K562 (cell line): Measurements from ENCODE around the gene TSHZ1. TPM values are rescaled to one million over a fixed set of nuclear protein-coding genes. Genes with fewer than 3 reads are reported as not detected.

Experiments used
- ATAC-seq: fragments of 200-7000 bp; cut with Tn5 transposase; 3 replicates; pipeline ENCODE4 v1.9.1; 2020; ENCODE audit warnings: moderate library complexity
- BruUV-seq: library from RNA; stranded (reverse); fragments of 400-500 nt; replicated peaks from 2 replicates; lab custom pipeline; 2021; lab: Mats Ljungman, UMichigan
- CTCF ChIA-PET: fragments of 300-600 bp; formaldehyde crosslinking; extraction: SDS; loops from one replicate; lab custom pipeline; 2021; ENCODE audit warnings: low intra/inter-chr PET ratio; lab: Yijun Ruan, JAX
- POLR2A ChIA-PET: fragments of 300-600, 350-650 bp; sonication (Branson Sonifier 250); formaldehyde crosslinking; extraction: SDS; loops from one replicate; lab custom pipeline; 2021; ENCODE audit warnings: antibody characterized with exemption, inconsistent platforms; lab: Yijun Ruan, JAX
- DNase-seq, 4 experiments: peaks; one replicate each; pipeline versions ENCODE4 v3.0.0 to v3.0.0-alpha.2; 2011 to 2018; ENCODE audit warnings: low spot score in 3 of 4, mixed read lengths in 3 of 4; ENCODE audit errors: extremely low read depth in 1 of 4
- FAIRE-seq: peaks from 2 replicates; lab custom pipeline; 2011; peaks lifted over from hg19 to GRCh38; lab: Jason Lieb, UNC
- H2AFZ ChIP-seq: 2 replicates; pipeline ENCODE4 v1.6.0; 2011; ENCODE audit warnings: low read depth, low read length, control low read depth, inconsistent platforms
- H3K27ac ChIP-seq: fragments of 200-600 bp; 3 replicates; pipeline ENCODE4 v1.8.0; 2011; ENCODE audit warnings: low read depth, mild to moderate bottlenecking, control low read depth, inconsistent platforms, low read length, moderate library complexity, mixed read lengths; ENCODE audit errors: extremely low read depth
- H3K27me3 ChIP-seq, 2 experiments: fragments of 300-600 bp in 1 of 2; 2 replicates in 1 of 2; 3 replicates in 1 of 2; pipeline versions ENCODE4 v1.6.0 to v1.8.0; 2011; ENCODE audit warnings: inconsistent platforms in 2 of 2, low read length in 2 of 2, mild to moderate bottlenecking in 1 of 2, mixed read lengths in 1 of 2, moderate library complexity in 1 of 2; ENCODE audit not compliant: control insufficient read depth in 2 of 2, insufficient read depth in 2 of 2
- H3K36me3 ChIP-seq: fragments of 300-600 bp; 3 replicates; pipeline ENCODE4 v1.8.0; 2011; ENCODE audit warnings: mild to moderate bottlenecking, low read length, inconsistent platforms; ENCODE audit not compliant: control insufficient read depth, insufficient read depth
- H3K4me1 ChIP-seq, 2 experiments: fragments of 200-600 bp in 1 of 2; replicated peaks in 1 of 2; 2 replicates in 1 of 2; 3 replicates in 1 of 2; pipeline versions ENCODE4 v1.5.1 to v1.8.0; 2011; ENCODE audit warnings: inconsistent platforms in 2 of 2, low read length in 2 of 2, mild to moderate bottlenecking in 1 of 2, mixed read lengths in 1 of 2, moderate library complexity in 1 of 2; ENCODE audit not compliant: control insufficient read depth in 2 of 2, insufficient read depth in 2 of 2
- H3K4me2 ChIP-seq: 2 replicates; pipeline ENCODE4 v1.6.1; 2011; ENCODE audit warnings: low read length, control low read depth, inconsistent platforms, mixed read lengths; ENCODE audit not compliant: insufficient read depth
- H3K4me3 ChIP-seq: fragments of 200-600 bp; sonication (generic), shearing (Covaris generic); 2 replicates; pipeline ENCODE4 v1.5.1; 2016; ENCODE audit warnings: control low read depth, inconsistent platforms
- H3K79me2 ChIP-seq: fragments of 200-600 bp; 3 replicates; pipeline ENCODE4 v1.8.0; 2011; ENCODE audit warnings: low read length, inconsistent platforms; ENCODE audit not compliant: control insufficient read depth, insufficient read depth
- H3K9ac ChIP-seq, 2 experiments: 2 replicates each; pipeline versions ENCODE4 v1.6.0 to v1.6.1; 2011; ENCODE audit warnings: low read depth in 2 of 2, low read length in 2 of 2, control low read depth in 1 of 2, inconsistent platforms in 1 of 2, mild to moderate bottlenecking in 1 of 2, mixed read lengths in 1 of 2; ENCODE audit not compliant: insufficient read depth in 1 of 2
- H3K9me1 ChIP-seq: one replicate; pipeline ENCODE4 v1.6.0; 2011; ENCODE audit warnings: inconsistent platforms, mild to moderate bottlenecking, low read length, moderate library complexity; ENCODE audit not compliant: control insufficient read depth, insufficient read depth
- H3K9me3 ChIP-seq: replicated peaks from 2 replicates; pipeline ENCODE4 v1.5.1; 2011; ENCODE audit warnings: low read depth, low read length, inconsistent platforms; ENCODE audit not compliant: control insufficient read depth, insufficient read depth
- H4K20me1 ChIP-seq: replicated peaks from 2 replicates; pipeline ENCODE4 v1.6.1; 2011; ENCODE audit warnings: low read length, inconsistent platforms, mixed read lengths; ENCODE audit not compliant: control insufficient read depth, insufficient read depth
- ARHGAP35 ChIP-seq: fragments of 450-650 bp; IDR thresholded peaks from 2 replicates; pipeline ENCODE4 v1.6.1; 2018; ENCODE audit not compliant: partially characterized antibody
- DDX20 ChIP-seq: fragments of 450-650 bp; IDR thresholded peaks from 2 replicates; pipeline ENCODE4 v1.6.1; 2016; ENCODE audit warnings: missing genetic modification characterization, low read depth, mild to moderate bottlenecking, missing compliant biosample characterization, moderate library complexity
- NONO ChIP-seq, 2 experiments: fragments of 200-400 bp in 1 of 2; fragments of 450-650 bp in 1 of 2; formaldehyde crosslinking in 1 of 2; IDR thresholded peaks; 2 replicates each; pipeline ENCODE4 v1.6.1; 2017; ENCODE audit warnings: low read depth in 2 of 2, mild to moderate bottlenecking in 2 of 2, moderate library complexity in 2 of 2, low read length in 1 of 2
- PHF20 ChIP-seq: fragments of 450-650 bp; IDR thresholded peaks from 2 replicates; pipeline ENCODE4 v1.6.1; 2018; ENCODE audit not compliant: partially characterized antibody
- RBM17 ChIP-seq: fragments of 200-400 bp; formaldehyde crosslinking; IDR thresholded peaks from 2 replicates; pipeline ENCODE4 v1.6.1; 2017; ENCODE audit warnings: low read depth, mild to moderate bottlenecking, low read length, borderline replicate concordance
- WGBS: fragments of 100-300 bp; shearing (Covaris generic); methylation state at CpG from one replicate; pipeline ENCODE4 v1.1.6; 2016; ENCODE audit warnings: low coverage, mixed read lengths; ENCODE audit not compliant: insufficient coverage; ENCODE audit errors: missing lambda C conversion rate; 5-methylcytosine and 5-hydroxymethylcytosine counted together
- in situ Hi-C: fragments of 300-500 bp; cut with MboI; formaldehyde crosslinking; loops from 4 replicates; pipeline ENCODE4 v1.15.0; 2018; ENCODE audit warnings: inconsistent platforms, mixed read lengths
- intact Hi-C: fragments of 100-400 bp; cut with micrococcal nuclease; formaldehyde crosslinking; loops from 2 replicates; pipeline ENCODE4 v1.14.2; 2022
- polyA plus RNA-seq, 8 experiments: library from polyadenylated mRNA; depleted of rRNA in 4 of 8; stranded (reverse) in 5 of 8; unstranded in 3 of 8; fragments of >200 nt; fragmentation: Nextera tagmentation in 2 of 8; fragmentation: Illumina TruSeq in 1 of 8; extraction: Ambion mirVana in 2 of 8; extraction: Trizol in 1 of 8; gene quantifications; 2 replicates each; pipeline versions ENCODE4 v1.2.1 to v1.2.3, GENCODE V29; 2011 to 2014; ENCODE audit warnings: inconsistent platforms in 1 of 8, missing spikeins in 1 of 8
- total RNA-seq, 7 experiments: library from RNA; depleted of rRNA in 6 of 7; stranded (reverse); fragments of >200 nt in 6 of 7; fragmentation: Illumina TruSeq in 2 of 7; extraction: Trizol in 2 of 7; gene quantifications; 2 replicates each; pipeline versions ENCODE4 v1.2.1 to v1.2.3, GENCODE V29; 2011 to 2021; ENCODE audit warnings: low replicate concordance in 1 of 7
- TF ChIP-seq, protein P1 (sequence below): fragments of 450-650 bp; IDR thresholded peaks from 2 replicates; pipeline ENCODE4 v1.6.1; 2017; ENCODE audit warnings: antibody characterized with exemption

The TSHZ1 gene
- total and polyA plus RNA-seq, 9 of the 15 experiments (the other 6 are each of a cell fraction or from before 2014, with no cell fraction given) = 1.1 to 7.2 (median 2.7) TPM

DNA sequence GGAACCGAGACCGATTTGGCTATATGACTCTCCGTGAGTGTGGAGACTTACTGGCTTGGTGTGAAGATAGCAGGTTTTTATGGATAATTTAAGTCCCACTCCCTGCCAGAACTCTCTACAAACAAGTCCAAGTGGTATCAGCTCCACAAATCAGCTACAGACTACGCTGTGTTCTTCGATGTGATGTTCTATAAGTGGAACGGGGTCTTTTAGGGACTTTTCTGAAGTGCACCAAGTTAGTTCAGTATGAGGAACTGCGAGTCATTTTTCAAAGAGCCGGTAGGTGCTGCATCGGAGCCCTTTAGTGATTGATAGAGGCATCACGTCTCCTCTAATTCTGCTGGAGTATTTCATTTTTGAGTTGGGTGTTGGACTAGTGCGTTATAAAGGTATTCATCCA, 107.1 kb downstream of the TSHZ1 start:
- Histone ChIP-seq H3K4me3 (no peak overlapping the region), H3K27ac (no peak overlapping the region), H2AFZ (no peak overlapping the region), H3K4me1 (no peaks in the 10 kb centered on the region), H3K36me3 (no peaks in the 10 kb centered on the region), H3K27me3 (peaks cover 3 to 47% of the 10 kb centered on the region in 2 experiments; a peak in 3 of 5 replicates), H3K9ac (no peak overlapping the region), H3K9me1 (no peaks in the 10 kb centered on the region), H3K79me2 (no peaks in the 10 kb centered on the region), H3K4me2 (no peak overlapping the region), H4K20me1 (no peaks in the 10 kb centered on the region), H3K9me3 (no peaks in the 10 kb centered on the region)
- 0% methylated on average over 9 of the region's 11 CpGs for WGBS
- intact Hi-C loops = no loop called here
- FAIRE-seq = no peak
- ATAC-seq = no peak
- in situ Hi-C loops = no loop called here
- no TSS peak for BruUV-seq
- ChIA-PET POLR2A (no interaction called here), CTCF (no interaction called here)
- TF ChIP-seq PHF20 (no peak), DDX20 (tag) (no peak), NONO (IDR thresholded peaks at IDR 0.05; ENCODE audit: low read depth in 2 of 2, low read length in 1 of 2) (no peak), RBM17 (no peak), ARHGAP35 (no peak)
- TF ChIP-seq, protein P1, sequence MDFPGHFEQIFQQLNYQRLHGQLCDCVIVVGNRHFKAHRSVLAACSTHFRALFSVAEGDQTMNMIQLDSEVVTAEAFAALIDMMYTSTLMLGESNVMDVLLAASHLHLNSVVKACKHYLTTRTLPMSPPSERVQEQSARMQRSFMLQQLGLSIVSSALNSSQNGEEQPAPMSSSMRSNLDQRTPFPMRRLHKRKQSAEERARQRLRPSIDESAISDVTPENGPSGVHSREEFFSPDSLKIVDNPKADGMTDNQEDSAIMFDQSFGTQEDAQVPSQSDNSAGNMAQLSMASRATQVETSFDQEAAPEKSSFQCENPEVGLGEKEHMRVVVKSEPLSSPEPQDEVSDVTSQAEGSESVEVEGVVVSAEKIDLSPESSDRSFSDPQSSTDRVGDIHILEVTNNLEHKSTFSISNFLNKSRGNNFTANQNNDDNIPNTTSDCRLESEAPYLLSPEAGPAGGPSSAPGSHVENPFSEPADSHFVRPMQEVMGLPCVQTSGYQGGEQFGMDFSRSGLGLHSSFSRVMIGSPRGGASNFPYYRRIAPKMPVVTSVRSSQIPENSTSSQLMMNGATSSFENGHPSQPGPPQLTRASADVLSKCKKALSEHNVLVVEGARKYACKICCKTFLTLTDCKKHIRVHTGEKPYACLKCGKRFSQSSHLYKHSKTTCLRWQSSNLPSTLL = no peak
- DNase-seq = no peak
